Activated CD4-positive, alpha-beta memory T cell treated with anti-CD3 and anti-CD28 coated beads for 36 hours (primary cell): Measurements from ENCODE around the gene PNPLA6. TPM values are rescaled to one million over a fixed set of nuclear protein-coding genes. Genes with fewer than 3 reads are reported as not detected.

Experiments
- CTCF ChIA-PET: fragments of 350-600 bp; sonication (Branson Sonifier 250); formaldehyde crosslinking; loops from one replicate; lab custom pipeline; 2021; ENCODE audit warnings: antibody characterized with exemption, inconsistent platforms; lab: Charles Lee
- POLR2A ChIA-PET: fragments of 350-600 bp; sonication (Branson Sonifier 250); formaldehyde crosslinking; loops from one replicate; lab custom pipeline; 2021; ENCODE audit warnings: antibody characterized with exemption; lab: Charles Lee
- DNase-seq: peaks from one replicate; pipeline ENCODE4 v3.0.0-alpha.2; 2020
- H3K27ac Mint-ChIP-seq: one replicate; pipeline ENCODE4 v1.8.0; 2021; ENCODE audit warnings: mixed read lengths
- H3K27me3 Mint-ChIP-seq: one replicate; pipeline ENCODE4 v1.8.0; 2021; ENCODE audit warnings: mixed read lengths
- H3K36me3 Mint-ChIP-seq: one replicate; pipeline ENCODE4 v1.8.0; 2021; ENCODE audit warnings: mixed read lengths
- H3K4me1 Mint-ChIP-seq: one replicate; pipeline ENCODE4 v1.8.0; 2021; ENCODE audit warnings: low read depth, mixed read lengths
- H3K4me3 Mint-ChIP-seq: one replicate; pipeline ENCODE4 v1.8.0; 2021; ENCODE audit warnings: mild to moderate bottlenecking, mixed read lengths
- H3K9me3 Mint-ChIP-seq: one replicate; pipeline ENCODE4 v1.8.0; 2021; ENCODE audit warnings: mixed read lengths
- intact Hi-C: fragments of 100-400 bp; cut with micrococcal nuclease; formaldehyde crosslinking; loops from one replicate; pipeline ENCODE4 v1.15.1; 2023
- total RNA-seq, 2 experiments: library from RNA; stranded (reverse); gene quantifications; one replicate each; pipeline ENCODE4 v1.2.3, GENCODE V29; 2021

The PNPLA6 gene
- total RNA-seq, 2 experiments from 2014 or later = 106 to 121 TPM

- DNase-seq = no peak
- CTCF ChIA-PET = interaction anchor here (1.0 kb wide), 1 partner anchor 30 kb away, joined by 5 read pairs; no protein-coding TSS in a partner anchor
- Mint-ChIP-seq H3K9me3 (no peaks in the 10 kb centered on the region), H3K4me1 (peaks cover 2% of the 10 kb centered on the region), H3K4me3 (no peak overlapping the region), H3K36me3 (no peaks in the 10 kb centered on the region), H3K27me3 (peaks cover 39% of the 10 kb centered on the region), H3K27ac (no peak overlapping the region)
- intact Hi-C loops = no loop called here
- POLR2A ChIA-PET = interaction anchor here (0.6 kb wide), 1 partner anchor 207 kb away, joined by 4 read pairs; no protein-coding TSS in a partner anchor
Measured at GRCh38 chr19:7598180-7598579, 62.7 kb downstream of the PNPLA6 start.

- H3K27me3 Mint-ChIP-seq = peaks cover 30% of the 10 kb centered on the region
- intact Hi-C loops = no loop called here
- no peaks in the 10 kb centered on the region for H3K36me3 Mint-ChIP-seq
- POLR2A ChIA-PET = interaction anchor here (0.6 to 0.7 kb wide), 2 partner anchors 135 to 399 kb away, joined by 3 read pairs; no protein-coding TSS in a partner anchor
- H3K9me3 Mint-ChIP-seq = no peaks in the 10 kb centered on the region
- H3K4me3 Mint-ChIP-seq = no peak overlapping the region
- H3K27ac Mint-ChIP-seq = no peak overlapping the region
- H3K4me1 Mint-ChIP-seq = no peaks in the 10 kb centered on the region
- no peak for DNase-seq
- CTCF ChIA-PET = no interaction called here
Measured at GRCh38 chr19:7600721-7601120, 65.2 kb downstream of the PNPLA6 start.

DNA sequence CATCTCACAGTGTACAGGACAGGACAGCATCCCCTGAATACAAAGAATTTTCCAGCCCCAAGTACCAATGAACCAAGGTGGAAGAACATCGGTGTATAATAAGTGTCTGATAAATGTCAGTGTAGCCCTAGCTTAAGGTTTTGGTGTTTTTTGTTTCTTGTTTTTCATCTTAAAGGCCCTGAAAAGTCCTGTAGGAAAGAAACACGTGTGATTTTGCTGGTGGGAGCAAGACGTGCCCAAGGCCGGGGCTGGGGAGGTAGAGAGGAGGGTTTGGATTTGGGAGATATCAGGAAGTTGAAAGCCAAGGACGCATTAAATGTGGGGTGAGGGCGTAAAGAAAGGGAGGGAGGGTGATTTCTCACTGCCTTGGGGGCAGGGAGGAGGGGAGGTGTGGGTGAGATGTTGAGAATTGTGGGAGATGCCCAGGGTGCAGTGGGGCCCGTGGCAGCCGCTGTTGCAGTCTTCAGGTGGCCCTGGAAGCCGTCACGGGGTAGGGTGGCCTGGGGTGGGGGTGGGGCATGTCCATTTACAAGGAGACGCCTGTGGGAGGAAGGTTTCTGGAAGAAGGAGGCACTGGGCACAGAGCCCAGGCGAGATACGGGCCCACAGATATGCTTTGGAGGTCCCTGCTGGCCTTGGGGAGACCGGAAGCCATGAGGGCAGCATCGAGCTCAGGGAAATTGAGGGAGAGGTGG lies 66.9 kb downstream of the PNPLA6 start:
- H3K4me1 Mint-ChIP-seq = no peaks in the 10 kb centered on the region
- H3K27me3 Mint-ChIP-seq = peaks cover 26% of the 10 kb centered on the region
- H3K36me3 Mint-ChIP-seq = no peaks in the 10 kb centered on the region
- no peaks in the 10 kb centered on the region for H3K9me3 Mint-ChIP-seq
- no peak overlapping the region for H3K4me3 Mint-ChIP-seq
- H3K27ac Mint-ChIP-seq = no peak overlapping the region
- no peak for DNase-seq
- CTCF ChIA-PET = interaction anchor here (1.1 kb wide), 1 partner anchor 79 kb away, joined by 3 read pairs; the partner anchor contains the start of gene TRAPPC5
- intact Hi-C loops = no loop called here
- POLR2A ChIA-PET = no interaction called here

DNA sequence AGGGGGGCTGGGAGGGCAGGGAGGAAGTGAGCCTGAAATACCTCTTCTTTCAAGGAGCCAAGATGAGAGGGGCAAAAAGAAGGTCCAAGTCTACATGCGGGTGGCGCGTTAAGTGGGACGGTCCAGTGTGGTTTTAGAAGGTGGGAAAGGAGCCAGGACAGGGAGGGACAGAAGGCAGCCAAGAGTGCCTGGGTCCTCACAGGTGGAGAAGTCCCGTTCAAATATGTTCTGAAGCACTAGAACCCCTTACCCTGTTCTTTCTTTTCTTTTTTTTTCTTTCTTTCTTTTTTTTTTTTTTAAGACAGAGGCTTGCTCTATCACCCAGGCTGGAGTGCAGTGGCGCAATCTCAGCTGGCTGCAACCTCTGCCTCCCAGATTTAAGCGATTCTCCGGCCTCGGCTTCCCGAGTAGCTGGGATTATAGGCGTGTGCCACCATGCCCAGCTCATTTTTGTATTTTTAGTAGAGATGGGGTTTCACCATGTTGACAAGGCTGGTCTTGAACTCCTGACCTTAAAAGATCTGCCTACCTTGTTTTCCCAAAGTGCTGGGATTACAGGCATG lies 67.5 kb downstream of the PNPLA6 start:
- DNase-seq = no peak
- Mint-ChIP-seq H3K9me3 (no peaks in the 10 kb centered on the region), H3K4me3 (no peak overlapping the region), H3K36me3 (no peaks in the 10 kb centered on the region), H3K27me3 (peaks cover 19% of the 10 kb centered on the region), H3K27ac (no peak overlapping the region), H3K4me1 (no peaks in the 10 kb centered on the region)
- CTCF ChIA-PET = interaction anchor here (1.1 kb wide), 1 partner anchor 78 kb away, joined by 3 read pairs; the partner anchor contains the start of gene TRAPPC5
- intact Hi-C loops = no loop called here
- POLR2A ChIA-PET = no interaction called here

DNA sequence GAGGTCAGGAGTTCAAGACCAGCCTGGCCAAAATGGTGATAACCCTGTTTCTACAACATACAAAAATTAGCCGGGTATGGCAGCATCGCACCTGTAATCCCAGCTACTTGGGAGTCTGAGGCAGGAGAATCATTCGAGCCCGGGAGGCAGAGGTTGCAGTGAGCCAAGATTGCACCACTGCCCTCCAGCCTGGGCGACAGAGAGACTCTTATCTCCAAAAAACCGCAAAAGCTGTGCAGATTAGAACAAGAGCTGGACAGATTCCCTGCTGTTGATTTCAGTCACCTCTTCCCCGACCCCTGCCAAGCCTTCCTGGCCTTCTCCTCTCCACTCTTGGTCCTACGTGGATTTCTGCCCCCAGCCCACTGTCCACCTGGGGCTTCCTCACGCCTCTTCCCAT lies 68.4 kb downstream of the PNPLA6 start:
- intact Hi-C loops = no loop called here
- Mint-ChIP-seq H3K36me3 (no peaks in the 10 kb centered on the region), H3K27me3 (peaks cover 12% of the 10 kb centered on the region), H3K27ac (no peak overlapping the region), H3K4me1 (no peaks in the 10 kb centered on the region), H3K4me3 (no peak overlapping the region), H3K9me3 (no peaks in the 10 kb centered on the region)
- no peak for DNase-seq
- POLR2A ChIA-PET = no interaction called here
- CTCF ChIA-PET = no interaction called here

DNA sequence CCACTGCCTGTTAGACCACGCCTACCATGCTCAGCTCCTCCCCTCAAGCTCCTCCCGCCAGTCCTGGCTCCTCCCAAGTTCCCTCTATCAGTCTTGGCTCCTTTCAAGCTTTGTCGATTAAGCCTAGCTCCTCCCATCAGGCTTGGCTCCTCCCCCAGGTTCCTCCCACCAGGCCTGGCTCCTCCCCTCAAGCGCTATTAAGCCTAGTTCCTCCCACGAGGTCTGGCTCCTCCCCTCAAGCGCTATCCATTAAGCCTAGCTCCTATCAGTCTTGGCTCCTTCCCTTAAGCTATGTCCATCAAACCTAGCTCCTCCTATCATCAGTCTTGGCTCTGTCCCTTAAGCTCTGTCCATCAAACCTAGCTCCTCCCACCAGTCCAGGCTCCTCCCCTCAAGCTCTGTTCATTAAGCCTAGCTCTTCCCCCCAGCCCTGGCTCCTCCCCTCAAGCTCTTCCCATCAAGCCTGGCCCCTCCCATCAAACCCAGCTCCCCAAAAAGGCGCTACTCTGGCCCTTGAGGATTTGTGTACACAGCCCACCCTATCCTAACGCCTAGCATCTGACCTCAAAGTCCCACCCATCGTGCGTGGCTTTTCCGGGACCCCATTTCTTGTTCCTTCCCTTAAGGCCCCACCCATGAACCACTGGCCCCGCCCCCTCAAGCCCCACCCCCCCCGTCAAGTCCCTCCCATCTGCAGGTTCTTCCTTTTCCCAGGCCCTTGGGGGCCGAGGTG lies 70.1 kb downstream of the PNPLA6 start:
- H3K27me3 Mint-ChIP-seq = peaks cover 12% of the 10 kb centered on the region
- H3K36me3 Mint-ChIP-seq = no peaks in the 10 kb centered on the region
- CTCF ChIA-PET = interaction anchor here (2.6 kb wide), 1 partner anchor 37 kb away, joined by 18 read pairs; no protein-coding TSS in a partner anchor
- peak; percentile 49 for DNase-seq
- H3K27ac Mint-ChIP-seq = no peak overlapping the region
- intact Hi-C loops = no loop called here
- POLR2A ChIA-PET = no interaction called here
- H3K4me3 Mint-ChIP-seq = no peak overlapping the region
- H3K9me3 Mint-ChIP-seq = no peaks in the 10 kb centered on the region
- no peaks in the 10 kb centered on the region for H3K4me1 Mint-ChIP-seq

DNA sequence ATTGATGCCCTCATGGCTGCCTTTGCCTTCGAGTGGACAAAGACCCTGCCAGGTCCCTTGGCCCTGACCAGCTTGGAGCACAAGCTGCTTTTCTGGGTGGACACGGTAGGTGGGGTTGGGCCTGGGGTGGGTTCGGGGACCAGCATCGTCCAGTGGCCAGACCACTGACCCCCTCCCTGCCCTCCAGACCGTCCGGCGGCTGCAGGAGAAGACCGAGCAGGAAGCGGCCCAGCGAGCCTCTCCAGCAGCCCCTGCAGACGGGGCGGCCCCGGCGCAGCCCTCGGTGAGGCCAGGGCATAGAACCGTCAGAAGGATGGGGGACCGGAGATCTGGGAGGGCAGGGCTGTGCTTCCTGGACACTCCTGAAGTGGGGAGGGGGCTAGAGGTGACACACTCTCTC lies 70.8 kb downstream of the PNPLA6 start:
- no peaks in the 10 kb centered on the region for H3K36me3 Mint-ChIP-seq
- no peak overlapping the region for H3K27ac Mint-ChIP-seq
- no peaks in the 10 kb centered on the region for H3K9me3 Mint-ChIP-seq
- H3K4me3 Mint-ChIP-seq = no peak overlapping the region
- POLR2A ChIA-PET = no interaction called here
- no peak for DNase-seq
- H3K4me1 Mint-ChIP-seq = no peaks in the 10 kb centered on the region
- peaks cover 10% of the 10 kb centered on the region for H3K27me3 Mint-ChIP-seq
- intact Hi-C loops = no loop called here
- CTCF ChIA-PET = interaction anchor here (2.6 kb wide), 1 partner anchor 38 kb away, joined by 18 read pairs; no protein-coding TSS in a partner anchor

DNA sequence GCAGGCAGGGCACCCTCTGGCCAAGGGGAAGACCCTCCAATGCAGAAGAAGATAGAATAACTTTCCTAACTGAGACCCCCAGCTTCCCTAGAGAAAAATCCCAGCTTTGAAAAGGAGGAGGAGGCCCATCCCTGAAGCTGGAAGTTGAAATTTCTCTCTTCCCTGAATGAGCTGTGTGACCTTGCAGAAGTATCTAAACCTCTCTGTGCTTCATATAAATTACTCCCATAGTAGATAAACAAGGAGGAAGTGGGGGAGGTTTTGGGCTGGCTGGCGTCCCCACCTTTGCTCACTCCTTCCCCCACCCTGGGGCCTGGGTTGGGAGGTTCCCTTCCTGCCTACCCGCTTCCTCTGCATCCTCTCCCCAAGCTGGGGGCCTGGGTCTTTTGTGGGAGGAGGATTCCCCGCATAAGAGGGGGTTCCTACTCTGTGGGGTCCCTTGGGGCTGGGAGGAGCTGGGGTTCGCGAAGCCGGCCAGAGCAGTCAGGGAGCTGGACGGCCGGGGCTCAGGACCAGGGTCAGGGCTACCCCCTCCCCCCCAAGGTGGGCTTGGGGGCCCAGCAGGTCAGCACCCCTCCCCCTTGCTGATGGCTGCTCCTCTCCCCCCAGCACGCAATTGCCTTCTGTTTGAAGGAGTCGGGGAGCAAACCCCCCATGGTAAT lies 71.8 kb downstream of the PNPLA6 start:
- H3K36me3 Mint-ChIP-seq = no peaks in the 10 kb centered on the region
- H3K4me1 Mint-ChIP-seq = no peaks in the 10 kb centered on the region
- H3K9me3 Mint-ChIP-seq = no peaks in the 10 kb centered on the region
- intact Hi-C loops = no loop called here
- H3K4me3 Mint-ChIP-seq = no peak overlapping the region
- peaks cover 6% of the 10 kb centered on the region for H3K27me3 Mint-ChIP-seq
- ChIA-PET POLR2A (no interaction called here), CTCF (interaction anchor here (2.6 kb wide), 1 partner anchor 39 kb away, joined by 18 read pairs; no protein-coding TSS in a partner anchor)
- DNase-seq = no peak
- no peak overlapping the region for H3K27ac Mint-ChIP-seq

DNA sequence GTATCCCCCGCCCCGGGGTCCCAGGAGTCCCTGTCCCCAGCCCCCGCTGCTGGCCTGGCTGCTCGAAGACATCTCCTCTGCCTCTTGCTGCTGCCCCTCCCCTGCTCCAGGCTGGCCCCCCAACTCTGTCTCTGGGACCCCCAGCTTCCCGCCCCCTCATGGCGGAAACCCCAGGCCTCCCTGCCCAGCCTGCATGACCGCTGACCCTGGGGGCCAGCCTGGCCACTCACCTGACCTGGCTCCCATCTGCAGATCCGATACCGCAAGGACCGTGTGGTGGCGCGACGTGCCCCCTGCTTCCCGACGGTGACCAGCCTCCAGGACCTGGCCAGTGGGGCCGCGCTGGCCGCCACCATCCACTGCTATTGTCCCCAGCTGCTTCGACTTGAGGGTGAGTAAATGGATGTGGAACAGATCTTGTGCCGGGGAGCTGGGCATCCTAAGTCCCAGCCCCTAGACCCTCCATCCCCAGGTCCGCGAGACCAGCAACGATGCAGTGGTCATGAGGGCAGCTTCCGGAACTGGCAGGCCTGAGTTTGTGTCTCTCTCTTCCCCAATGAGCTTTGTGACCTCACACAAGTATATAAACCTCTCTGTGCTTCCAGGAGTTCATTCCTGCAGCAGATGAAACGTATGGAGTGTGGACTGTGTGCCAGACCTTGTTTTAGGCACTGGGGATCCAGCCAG lies 72.5 kb downstream of the PNPLA6 start:
- H3K27me3 Mint-ChIP-seq = peaks cover 6% of the 10 kb centered on the region
- ChIA-PET POLR2A (no interaction called here), CTCF (interaction anchor here (1.0 kb wide), 1 partner anchor 40 kb away, joined by 3 read pairs; no protein-coding TSS in a partner anchor)
- intact Hi-C loops = no loop called here
- no peak overlapping the region for H3K27ac Mint-ChIP-seq
- no peaks in the 10 kb centered on the region for H3K9me3 Mint-ChIP-seq
- H3K4me3 Mint-ChIP-seq = no peak overlapping the region
- no peaks in the 10 kb centered on the region for H3K4me1 Mint-ChIP-seq
- DNase-seq = no peak
- H3K36me3 Mint-ChIP-seq = no peaks in the 10 kb centered on the region

DNA sequence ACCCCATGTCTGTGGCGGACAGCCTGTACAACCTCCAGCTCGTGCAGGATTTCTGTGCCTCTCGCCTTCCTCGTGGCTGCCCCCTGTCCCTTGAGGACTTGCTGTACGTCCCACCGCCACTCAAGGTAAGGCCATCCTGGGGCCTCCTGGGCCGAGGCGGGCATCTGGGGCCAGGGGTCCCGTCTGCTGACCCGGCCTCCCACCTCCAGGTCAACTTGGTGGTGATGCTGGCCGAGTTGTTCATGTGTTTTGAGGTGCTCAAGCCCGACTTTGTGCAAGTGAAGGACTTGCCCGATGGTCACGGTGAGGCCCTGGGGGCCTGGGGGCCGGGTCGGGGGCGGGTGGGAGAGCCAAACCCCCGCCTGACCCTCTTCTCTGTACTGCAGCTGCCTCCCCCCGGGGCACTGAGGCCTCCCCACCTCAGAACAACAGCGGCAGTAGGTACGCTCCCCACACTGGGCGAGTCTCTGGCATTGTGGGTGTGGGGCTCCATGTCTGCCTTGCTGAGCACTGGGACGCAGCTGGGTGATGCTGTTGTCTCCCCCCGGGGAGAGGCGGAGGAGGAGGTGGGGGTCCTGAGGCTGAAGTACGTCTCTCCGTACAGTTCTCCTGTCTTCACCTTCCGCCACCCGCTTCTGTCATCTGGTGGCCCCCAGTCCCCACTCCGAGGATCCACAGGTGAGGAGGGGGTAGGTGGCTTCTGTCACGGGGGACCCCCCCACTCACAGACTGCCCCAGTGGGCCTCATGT lies 75.1 kb downstream of the PNPLA6 start:
- CTCF ChIA-PET = no interaction called here
- Mint-ChIP-seq H3K27ac (no peak overlapping the region), H3K9me3 (no peaks in the 10 kb centered on the region), H3K27me3 (no peaks in the 10 kb centered on the region), H3K4me3 (no peak overlapping the region), H3K36me3 (no peaks in the 10 kb centered on the region), H3K4me1 (no peaks in the 10 kb centered on the region)
- DNase-seq = no peak
- intact Hi-C loops = no loop called here
- POLR2A ChIA-PET = interaction anchor here (0.6 kb wide), 1 partner anchor 388 kb away, joined by 3 read pairs; no protein-coding TSS in a partner anchor
